Neural progenitor cell (in vitro differentiated cells): ENCODE measurements around the gene CCDC110.

ENCODE experiments used
- EZH2 ChIP-seq: fragments of 200-600 bp; sonication (generic); IDR thresholded peaks from 2 replicates; pipeline ENCODE4 v1.6.1; 2017; ENCODE audit warnings: antibody characterized with exemption, mild to moderate bottlenecking, moderate library complexity
- EZH2phosphoT487 ChIP-seq: fragments of 200-600 bp; sonication (generic); IDR thresholded peaks from 2 replicates; pipeline ENCODE4 v1.6.1; 2017; ENCODE audit warnings: antibody characterized with exemption
- TF ChIP-seq, protein P1 (sequence below): fragments of 200-600 bp; sonication (generic); IDR thresholded peaks from 2 replicates; pipeline ENCODE4 v1.5.1; 2017; ENCODE audit warnings: antibody characterized with exemption, mild to moderate bottlenecking

DNA sequence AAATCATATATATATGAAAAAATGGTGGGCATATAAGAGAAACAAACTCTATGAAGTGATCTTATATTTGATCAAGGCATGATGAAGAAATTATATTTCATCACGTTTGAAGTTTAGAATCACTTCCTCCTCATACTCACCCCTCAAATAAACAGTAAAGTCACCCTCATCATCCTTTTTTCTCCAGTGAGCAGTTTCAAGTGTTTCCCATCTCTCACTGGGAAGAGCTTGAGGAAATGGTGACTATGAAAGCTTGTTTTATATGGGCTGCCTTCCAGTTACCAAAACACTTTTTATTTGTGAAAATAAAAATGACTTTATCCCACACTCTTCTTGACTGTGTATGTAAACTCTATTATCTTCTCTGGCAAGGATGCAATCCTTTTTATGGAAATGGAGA lies 47.0 kb upstream of the CCDC110 start:
- no peak for TF ChIP-seq EZH2phosphoT487
- TF ChIP-seq, protein P1, sequence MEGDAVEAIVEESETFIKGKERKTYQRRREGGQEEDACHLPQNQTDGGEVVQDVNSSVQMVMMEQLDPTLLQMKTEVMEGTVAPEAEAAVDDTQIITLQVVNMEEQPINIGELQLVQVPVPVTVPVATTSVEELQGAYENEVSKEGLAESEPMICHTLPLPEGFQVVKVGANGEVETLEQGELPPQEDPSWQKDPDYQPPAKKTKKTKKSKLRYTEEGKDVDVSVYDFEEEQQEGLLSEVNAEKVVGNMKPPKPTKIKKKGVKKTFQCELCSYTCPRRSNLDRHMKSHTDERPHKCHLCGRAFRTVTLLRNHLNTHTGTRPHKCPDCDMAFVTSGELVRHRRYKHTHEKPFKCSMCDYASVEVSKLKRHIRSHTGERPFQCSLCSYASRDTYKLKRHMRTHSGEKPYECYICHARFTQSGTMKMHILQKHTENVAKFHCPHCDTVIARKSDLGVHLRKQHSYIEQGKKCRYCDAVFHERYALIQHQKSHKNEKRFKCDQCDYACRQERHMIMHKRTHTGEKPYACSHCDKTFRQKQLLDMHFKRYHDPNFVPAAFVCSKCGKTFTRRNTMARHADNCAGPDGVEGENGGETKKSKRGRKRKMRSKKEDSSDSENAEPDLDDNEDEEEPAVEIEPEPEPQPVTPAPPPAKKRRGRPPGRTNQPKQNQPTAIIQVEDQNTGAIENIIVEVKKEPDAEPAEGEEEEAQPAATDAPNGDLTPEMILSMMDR, result no peak
- no peak for TF ChIP-seq EZH2
